GM12864 (cell line): ENCODE measurements around the gene MAGEA4.

Source experiments
- DNase-seq: peaks from one replicate; pipeline ENCODE4 v3.0.0-alpha.2; 2011; ENCODE audit warnings: low read depth
- H3K4me3 ChIP-seq: 2 replicates; pipeline ENCODE4 v1.5.1; 2011; ENCODE audit warnings: mild to moderate bottlenecking, low read depth, low read length, control low read depth
- CTCF ChIP-seq: IDR thresholded peaks from 2 replicates; pipeline ENCODE4 v1.5.1; 2011; ENCODE audit warnings: low read depth, mild to moderate bottlenecking, moderate library complexity, low read length, control low read depth, inconsistent platforms; ENCODE audit errors: missing control alignments

The MAGEA4 gene

GRCh38 chrX:151921292-151921691 lies 8.6 kb downstream of the MAGEA4 start:
- H3K4me3 ChIP-seq: no peak overlapping the region
- no peak for DNase-seq
- TF ChIP-seq CTCF: no peak

- H3K4me3 ChIP-seq: no peak overlapping the region
- no peak for TF ChIP-seq CTCF
Observed at GRCh38 chrX:151921866-151922265, 9.2 kb downstream of the MAGEA4 start.

GRCh38 chrX:151922692-151923091 lies 10.0 kb downstream of the MAGEA4 start:
- TF ChIP-seq CTCF: no peak
- DNase-seq: no peak
- H3K4me3 ChIP-seq: no peak overlapping the region

More at GRCh38 chrX:151921866-151922265, 9.2 kb downstream of the MAGEA4 start:
- no peak for DNase-seq

GRCh38 chrX:151923648-151924047 lies 11.0 kb downstream of the MAGEA4 start:
- H3K4me3 ChIP-seq: no peak overlapping the region
- no peak for DNase-seq
- no peak for TF ChIP-seq CTCF

GRCh38 chrX:151929126-151929525 lies 16.4 kb downstream of the MAGEA4 start:
- no peak for TF ChIP-seq CTCF
- no peak overlapping the region for H3K4me3 ChIP-seq
- no peak for DNase-seq

GRCh38 chrX:151935358-151935757 lies 22.7 kb downstream of the MAGEA4 start:
- TF ChIP-seq CTCF: no peak
- no peak overlapping the region for H3K4me3 ChIP-seq
- DNase-seq: no peak

GRCh38 chrX:151938172-151938571 lies 25.5 kb downstream of the MAGEA4 start:
- H3K4me3 ChIP-seq: no peak overlapping the region
- no peak for DNase-seq
- TF ChIP-seq CTCF: no peak
